TTC549 (cell line): ENCODE data around the gene SNX9.
"Not testable (repeated sequence)": the region's sequence is repeated elsewhere in the genome, so short reads cannot be mapped to it uniquely, and the experiment has no call there.

Source experiments
- FAIRE-seq: peaks from 2 replicates; lab custom pipeline; 2012; peaks lifted over from hg19 to GRCh38; lab: Jason Lieb, UNC

Gene SNX9

DNA sequence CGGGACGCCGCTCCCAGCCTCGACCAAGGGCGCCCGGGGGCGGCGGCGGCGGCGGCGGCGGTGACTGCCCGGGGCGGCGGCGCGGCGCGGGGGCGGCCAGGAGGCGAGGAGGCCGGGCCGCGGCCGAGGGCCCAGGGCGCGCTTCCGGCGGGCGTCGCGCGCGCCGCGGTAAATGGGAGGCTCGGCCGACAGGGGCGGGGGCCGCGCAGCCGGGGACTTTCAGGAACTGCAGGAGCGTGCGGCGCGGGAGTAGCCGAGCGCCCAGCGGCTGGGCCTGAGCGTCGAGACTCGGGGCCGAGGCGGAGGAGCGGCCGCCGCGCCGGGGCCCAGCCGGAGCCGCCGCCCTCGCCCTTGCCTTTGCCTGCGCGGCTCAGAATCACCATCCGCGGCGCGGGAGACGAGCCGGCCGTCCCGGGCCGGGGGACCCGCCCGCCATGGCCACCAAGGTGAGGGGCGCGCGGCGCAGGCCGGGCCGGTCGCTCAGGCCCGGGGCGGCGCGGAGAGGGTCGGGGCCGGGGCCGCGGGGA, at the start of gene SNX9:
Gene SNX9, plus strand, starts transcription at position 246 of the 527 bp plus-strand sequence. Its CDS starts 189 bp downstream, at position 435.
- FAIRE-seq: no peak

DNA sequence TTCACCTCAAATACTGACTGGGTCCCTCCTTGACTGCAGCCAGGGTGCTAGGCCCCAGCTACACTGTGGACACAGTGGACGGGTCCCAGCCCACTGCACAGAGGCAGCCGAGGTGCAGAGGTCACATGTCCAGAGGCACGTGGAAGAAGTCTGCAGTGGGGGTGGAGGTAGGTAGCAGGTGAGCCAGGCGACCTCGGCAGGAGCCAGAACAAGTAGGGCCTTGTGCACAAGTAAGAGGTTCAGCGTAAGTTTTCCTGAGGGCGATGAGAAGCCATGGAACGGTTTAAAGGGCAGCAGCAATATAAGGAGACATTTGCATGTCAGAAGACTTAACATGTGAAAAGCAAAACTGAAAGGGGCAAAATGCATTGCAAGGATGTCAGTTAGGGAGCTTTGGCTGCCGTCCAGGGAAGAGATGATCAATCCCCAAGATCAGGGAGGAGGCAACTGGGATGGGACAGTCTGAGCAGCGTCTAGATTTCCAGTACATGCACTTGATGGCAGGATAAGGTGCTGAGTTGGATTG, 49.7 kb upstream of the SNX9 start:
- no peak for FAIRE-seq

DNA sequence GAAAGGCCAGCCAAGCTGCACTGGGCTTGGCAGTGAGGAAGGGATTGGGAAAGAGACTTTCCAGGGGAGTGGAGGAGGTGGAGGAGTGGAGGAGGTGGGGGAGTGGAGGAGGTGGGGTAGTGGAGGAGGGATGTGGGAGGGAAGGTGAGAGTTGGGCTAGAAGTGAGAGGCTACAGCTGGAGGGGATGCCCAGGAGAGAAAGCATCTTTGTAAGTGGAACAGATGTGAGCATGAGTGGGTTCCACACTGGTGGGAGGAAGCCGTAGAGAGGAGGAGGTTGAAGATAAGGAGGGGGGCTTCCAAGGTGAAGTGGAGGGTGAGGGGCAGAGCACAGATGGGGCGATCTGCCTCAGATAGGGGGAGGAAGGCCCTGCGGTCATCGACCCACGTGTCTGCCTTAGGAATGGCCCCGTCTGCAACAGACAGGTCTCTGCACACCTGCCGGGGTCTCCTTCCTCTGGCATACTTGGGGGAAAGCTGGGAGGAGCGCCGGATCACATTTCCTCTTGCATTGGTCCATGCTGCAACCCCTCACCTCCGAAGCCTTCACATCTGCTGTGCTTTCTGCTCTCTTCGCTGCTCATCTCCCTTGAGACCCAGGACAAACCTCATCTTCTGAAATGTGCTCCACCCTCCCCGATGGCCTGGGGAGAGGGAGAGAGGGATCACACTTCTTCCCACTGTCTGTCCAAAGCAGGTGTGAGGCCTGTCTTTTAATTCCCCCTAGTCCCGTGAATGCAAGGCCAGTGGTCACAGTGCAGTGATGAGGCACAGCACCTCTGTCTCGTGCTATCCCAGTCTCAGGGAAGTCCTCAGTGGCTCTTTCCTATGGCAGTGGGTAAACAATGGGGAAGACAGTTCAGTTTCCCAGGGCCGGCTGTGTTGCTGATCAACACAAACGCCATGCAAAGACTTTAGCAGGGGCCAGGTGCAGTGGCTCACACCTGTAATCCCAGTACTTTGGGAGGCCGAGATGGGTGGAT, 48.6 kb upstream of the SNX9 start:
- no peak for FAIRE-seq

DNA sequence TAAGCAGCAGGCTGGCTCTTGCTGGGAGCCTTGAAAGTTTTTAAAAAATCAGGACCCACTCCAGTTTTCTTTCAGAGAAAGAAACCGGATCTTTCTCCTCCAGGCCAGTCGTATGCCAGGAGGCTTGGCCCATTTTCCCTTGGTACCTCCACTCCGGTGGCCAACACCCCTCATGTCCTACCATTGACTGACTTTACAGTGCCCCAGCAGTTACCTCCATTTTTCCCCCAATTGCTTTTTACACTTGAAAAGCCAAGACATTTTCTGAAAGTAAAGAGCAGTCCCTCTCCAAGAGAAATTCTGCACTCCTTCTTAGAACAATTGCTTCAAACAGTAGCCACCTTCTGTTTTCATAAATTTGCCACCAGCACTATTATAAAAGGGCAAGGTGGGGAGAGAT, 47.7 kb upstream of the SNX9 start:
- no peak for FAIRE-seq

DNA sequence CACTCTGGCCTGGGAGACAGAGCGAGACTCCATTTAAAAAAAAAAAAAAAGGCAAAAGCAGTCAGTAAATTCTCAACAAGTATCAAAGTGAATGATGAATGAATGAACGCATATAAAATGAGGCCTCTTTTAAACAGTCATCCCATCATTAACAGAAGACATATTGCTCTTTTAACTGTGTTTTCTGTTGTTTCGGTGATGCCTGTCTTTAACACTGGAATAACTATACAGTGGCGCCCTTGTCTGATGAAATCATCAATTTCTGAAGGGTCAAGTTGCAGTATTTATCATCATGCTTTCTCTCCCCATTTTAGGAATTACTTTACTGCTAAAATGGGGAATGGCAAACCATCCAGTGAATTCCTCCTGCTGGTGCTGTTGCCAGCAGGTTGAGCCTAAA, 45.7 kb upstream of the SNX9 start:
- no peak for FAIRE-seq

GRCh38 chr6:157778719-157779118, 44.3 kb upstream of the SNX9 start:
- FAIRE-seq: no peak

DNA sequence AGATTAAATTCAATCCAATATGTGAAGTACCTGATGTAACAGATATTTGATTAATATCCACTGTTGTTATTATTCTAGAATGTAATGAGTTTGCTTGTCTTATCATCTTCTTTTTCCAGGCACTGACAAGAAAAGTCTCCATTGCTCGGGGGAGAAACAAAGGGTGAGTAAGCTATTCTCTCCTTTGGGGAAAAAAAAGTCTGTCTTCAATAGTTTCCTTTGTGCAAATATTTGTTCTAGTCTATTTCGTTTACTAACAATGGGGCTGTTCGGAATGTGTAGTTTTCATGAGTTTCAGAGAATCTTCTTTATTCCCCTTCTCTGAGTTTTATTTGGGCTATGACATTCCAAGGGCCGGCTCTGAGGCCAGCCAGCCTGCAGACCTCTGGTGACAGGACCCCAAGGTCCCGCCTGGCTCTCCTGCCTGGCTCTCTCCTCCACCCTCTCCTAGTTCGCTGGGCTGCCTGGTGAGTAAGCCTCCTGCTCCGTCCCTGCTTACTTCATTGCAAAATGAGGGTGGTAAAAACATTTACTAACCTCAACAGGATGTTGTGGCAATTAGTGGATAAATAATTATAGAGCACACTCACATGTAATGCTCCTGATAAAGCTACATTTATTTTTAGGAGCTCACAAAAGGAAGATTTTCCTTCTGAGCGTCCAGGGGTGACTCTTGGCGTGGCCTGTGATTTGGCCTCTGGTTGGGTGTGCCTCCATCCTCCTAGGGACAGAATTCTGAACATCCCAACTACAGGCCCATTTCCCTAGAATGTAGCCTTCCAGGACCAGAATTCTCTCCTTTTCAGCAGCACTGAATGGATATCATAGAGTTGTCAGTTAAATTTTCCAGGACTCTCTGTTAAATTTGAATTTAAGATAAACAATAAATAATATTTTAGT, 43.1 kb upstream of the SNX9 start:
- FAIRE-seq: no peak

DNA sequence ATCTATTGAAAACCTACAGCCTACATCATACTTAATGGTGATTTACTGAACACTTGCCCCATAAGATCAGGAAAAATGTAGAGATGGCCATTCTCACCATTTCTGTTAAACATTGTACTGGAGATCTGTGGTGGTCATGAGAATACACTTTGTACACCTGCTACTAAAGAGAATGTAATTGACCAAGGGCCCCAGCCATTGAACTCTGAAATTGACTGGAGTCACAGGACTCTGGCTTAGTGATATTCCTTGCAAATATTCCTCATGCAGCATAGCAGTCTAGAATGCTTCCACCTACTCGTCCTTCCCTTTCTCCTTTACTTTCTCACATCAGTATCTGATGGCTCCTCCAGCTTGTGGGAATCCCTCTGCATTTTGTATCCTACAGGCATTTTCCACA, 37.4 kb upstream of the SNX9 start:
- no peak for FAIRE-seq

DNA sequence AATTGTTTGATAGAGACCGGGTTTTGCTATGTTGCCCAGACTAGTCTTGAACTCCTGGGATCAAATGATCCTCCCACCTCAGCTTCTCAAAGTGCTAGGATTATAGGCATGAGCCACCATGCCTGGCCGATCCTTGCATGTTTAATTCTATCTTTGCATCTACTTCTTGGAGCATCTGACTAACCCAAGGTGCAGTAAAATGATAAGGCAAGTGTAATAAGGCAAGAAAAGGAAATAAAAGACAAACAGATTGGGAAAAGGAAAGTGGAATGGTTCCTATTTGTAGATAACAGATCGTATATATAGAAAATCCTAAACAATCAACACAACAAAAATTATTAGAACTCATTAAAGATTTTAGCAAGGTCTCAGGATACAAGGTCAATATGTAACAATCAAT, 36.8 kb upstream of the SNX9 start:
- no peak for FAIRE-seq

GRCh38 chr6:157787080-157787479, 36.0 kb upstream of the SNX9 start:
- no peak for FAIRE-seq

DNA sequence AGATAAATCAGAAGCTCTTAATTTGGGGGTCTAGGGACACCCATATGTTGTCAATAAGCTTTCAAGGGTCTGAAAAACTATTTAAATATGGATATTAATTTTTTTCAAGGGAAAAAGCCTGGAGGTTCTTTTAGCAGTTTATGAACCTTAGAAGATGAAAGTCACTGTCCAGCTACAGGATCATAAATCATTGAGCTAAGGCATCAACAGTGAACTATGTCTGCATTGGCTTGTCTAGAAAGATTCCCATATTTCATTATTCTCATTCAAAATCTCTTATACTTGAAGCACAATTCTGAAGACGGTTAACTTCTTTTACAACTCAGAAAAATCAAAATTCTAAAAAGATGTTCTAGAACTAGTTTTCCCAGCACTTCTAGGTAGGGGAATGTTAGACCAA, 34.9 kb upstream of the SNX9 start:
- FAIRE-seq: no peak

- FAIRE-seq: no peak
These were observed 33.7 kb upstream of the SNX9 start for GRCh38 chr6:157789297-157789696.

- no peak for FAIRE-seq
These were observed 33.2 kb upstream of the SNX9 start for GRCh38 chr6:157789861-157790260.

GRCh38 chr6:157790548-157791160, 32.4 kb upstream of the SNX9 start:
- FAIRE-seq: no peak

- no peak for FAIRE-seq
These were observed 31.6 kb upstream of the SNX9 start for GRCh38 chr6:157791450-157791849.

DNA sequence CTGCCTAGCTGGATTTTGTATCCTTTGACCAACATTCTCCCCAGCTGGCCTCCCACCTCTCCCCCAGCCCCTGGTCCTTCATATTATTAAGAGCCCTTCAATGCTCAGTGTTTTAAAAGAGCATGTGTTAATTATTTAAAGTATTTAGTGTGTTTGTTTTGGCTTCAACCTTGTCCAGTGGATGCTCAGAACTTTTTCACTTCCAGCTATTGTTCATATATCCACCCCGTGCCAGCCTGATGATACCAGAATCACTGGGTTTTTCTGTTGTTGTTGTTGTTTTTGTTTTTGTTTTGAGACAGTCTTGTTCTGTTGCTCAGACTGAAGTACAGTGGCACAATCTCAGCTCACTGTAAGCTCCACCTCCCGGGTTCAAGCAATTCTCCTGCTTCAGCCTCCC, 30.4 kb upstream of the SNX9 start:
- no peak for FAIRE-seq

GRCh38 chr6:157794012-157794411, 29.0 kb upstream of the SNX9 start:
- FAIRE-seq: not testable (repeated sequence)

DNA sequence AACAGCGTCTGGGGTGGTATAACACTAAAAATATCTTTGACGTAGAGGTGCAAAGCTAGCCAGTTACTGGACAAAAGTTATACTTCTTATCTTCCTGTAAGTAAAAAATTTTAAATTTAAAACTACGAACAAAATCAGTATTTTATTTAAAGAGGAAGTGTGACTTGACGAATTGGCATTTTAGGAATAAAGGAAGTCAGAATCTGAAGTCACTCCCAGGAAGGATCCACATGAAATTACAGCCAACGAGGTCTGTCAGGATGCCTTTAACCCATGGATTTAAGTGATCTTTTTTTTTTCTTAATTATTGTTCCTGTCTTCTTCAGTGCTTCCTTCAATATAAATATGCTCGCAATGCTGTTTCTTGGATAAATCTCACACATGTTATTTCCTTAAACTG, 27.2 kb upstream of the SNX9 start:
- FAIRE-seq: no peak

DNA sequence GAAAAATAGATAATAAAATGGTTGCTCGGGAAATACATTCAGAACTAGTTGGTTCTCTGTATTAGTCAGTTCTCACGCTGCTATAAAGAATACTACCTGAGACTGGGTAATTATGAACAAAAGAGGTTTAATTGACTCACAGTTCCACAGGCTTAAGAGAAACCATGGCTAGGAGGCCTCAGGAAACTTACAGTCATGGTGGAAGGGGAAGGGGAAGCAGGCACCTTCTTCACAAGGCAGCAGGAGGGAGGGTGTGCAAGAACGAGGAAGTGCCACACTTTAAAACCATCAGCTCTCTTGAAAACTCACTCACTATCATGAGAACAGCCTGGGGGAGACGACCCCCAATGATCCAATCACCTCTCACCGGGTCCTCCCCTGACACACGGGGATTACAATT, 24.2 kb upstream of the SNX9 start:
- no peak for FAIRE-seq

GRCh38 chr6:157799561-157799960, 23.5 kb upstream of the SNX9 start:
- not testable (repeated sequence) for FAIRE-seq

DNA sequence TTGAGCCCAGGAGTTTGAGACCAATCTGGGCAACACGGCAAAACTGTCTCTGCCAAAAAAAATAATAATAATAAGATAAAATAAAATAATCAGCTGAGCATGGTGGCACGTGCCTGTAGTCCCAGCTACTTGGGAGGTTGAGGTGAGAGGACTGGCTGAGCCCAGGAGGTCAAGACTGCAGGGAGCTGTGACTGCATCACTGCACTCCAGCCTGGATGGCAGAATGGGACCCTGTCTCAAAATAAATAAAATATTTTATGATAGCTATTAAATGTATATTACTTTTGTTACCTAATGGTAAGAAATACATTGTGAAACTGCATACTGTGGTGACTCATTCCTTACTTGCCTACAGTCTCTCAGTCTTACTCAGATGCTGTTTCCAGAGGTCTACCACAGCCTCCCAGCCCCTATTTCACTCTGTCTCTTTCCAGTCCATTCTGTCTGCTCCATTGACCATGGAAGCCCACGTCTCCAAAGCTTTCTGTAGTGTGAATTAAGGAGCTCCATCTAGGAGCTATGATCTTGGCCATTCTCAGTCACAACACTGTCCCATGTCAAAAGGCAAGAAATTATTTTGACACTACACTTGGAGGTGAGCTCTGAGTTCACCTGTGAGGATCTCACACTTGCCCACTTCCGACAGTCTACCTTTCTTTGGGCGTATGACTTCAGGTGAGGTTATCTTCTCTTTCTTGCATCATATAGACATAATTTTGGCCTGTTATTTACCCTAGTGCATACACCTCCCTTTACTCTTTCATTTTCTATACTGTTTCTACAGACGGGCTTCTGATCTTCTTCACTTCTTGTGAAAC, 22.4 kb upstream of the SNX9 start:
- no peak for FAIRE-seq
